ENCODE data around the gene HS3ST6.
"Not testable (repeated sequence)": the region's sequence is repeated elsewhere in the genome, so short reads cannot be mapped to it uniquely, and the experiment has no call there.

GRCh38 chr16:1920122-1920521 is 1.9 kb upstream of the HS3ST6 start:
- not testable (repeated sequence) for TF ChIP-seq RAD21 (IDR thresholded peaks at IDR 0.05; ENCODE audit: low read depth); CTCF (IDR thresholded peaks at IDR 0.05 in 2 of 3, conservative IDR thresholded peaks at IDR 0.05 in 1 of 3; ENCODE audit: borderline replicate concordance in 1 of 3, insufficient read depth in 1 of 3, low read depth in 2 of 3, low read length in 2 of 3); REST (IDR thresholded peaks at IDR 0.05; ENCODE audit: low read depth); CEBPB (IDR thresholded peaks at IDR 0.05; ENCODE audit: low read depth); YY1 (IDR thresholded peaks at IDR 0.05; ENCODE audit: extremely low read depth, insufficient replicate concordance, low read depth, low read length); MAX (IDR thresholded peaks at IDR 0.05); EGR1 (IDR thresholded peaks at IDR 0.05; ENCODE audit: low read depth); SP1 (IDR thresholded peaks at IDR 0.05; ENCODE audit: low read depth); ZBTB33 (IDR thresholded peaks at IDR 0.05; ENCODE audit: extremely low read depth, insufficient replicate concordance, low read length); POLR2A (IDR thresholded peaks at IDR 0.05; ENCODE audit: borderline replicate concordance, extremely low read depth, insufficient read depth, insufficient read length)
